Esophagus squamous epithelium (tissue), 5 donors: ENCODE data around the gene NIPBL. TPM values are rescaled to one million over a fixed set of nuclear protein-coding genes. Genes with fewer than 3 reads are reported as not detected.

Source experiments
- DNase-seq: peaks from one replicate; lab custom pipeline; 2025; lab: John Stamatoyannopoulos, UW
- H3K27ac ChIP-seq, 4 donors: fragments of 200-600 bp; sonication (generic); one replicate each; pipeline ENCODE4 v1.5.1; 2016 to 2019; ENCODE audit warnings: mild to moderate bottlenecking in 1 of 4
- H3K27me3 ChIP-seq, 4 donors: fragments of 200-600 bp; sonication (generic); 1 replicate in 3 of 4; 2 replicates in 1 of 4; pipeline versions ENCODE4 v1.5.1 to v1.6.0; 2017 to 2021; ENCODE audit warnings: antibody characterized with exemption in 1 of 4
- H3K36me3 ChIP-seq, 3 donors: fragments of 200-600 bp; sonication (generic); one replicate each; pipeline ENCODE4 v1.5.1; 2016 to 2019
- H3K4me1 ChIP-seq, 3 donors: fragments of 200-600 bp; sonication (generic); one replicate each; pipeline ENCODE4 v1.5.1; 2017 to 2019
- H3K4me3 ChIP-seq, 4 donors: fragments of 200-600 bp; sonication (generic); 1 replicate in 3 of 4; 2 replicates in 1 of 4; pipeline ENCODE4 v1.5.1; 2016 to 2019; ENCODE audit warnings: mild to moderate bottlenecking in 2 of 4, moderate library complexity in 1 of 4
- H3K9me3 ChIP-seq, 3 donors: fragments of 200-600 bp; sonication (generic); one replicate each; pipeline ENCODE4 v1.5.1; 2016 to 2019
- CTCF ChIP-seq, 6 experiments: fragments of 450-650 bp in 4 of 6; fragments of 200-600 bp in 2 of 6; sonication (generic) in 2 of 6; IDR thresholded peaks; one replicate each; pipeline ENCODE4 v1.5.1; 2016 to 2019; ENCODE audit warnings: antibody characterized with exemption in 6 of 6, mild to moderate bottlenecking in 4 of 6, moderate library complexity in 4 of 6
- POLR2A ChIP-seq, 4 donors: fragments of 450-650 bp; IDR thresholded peaks; one replicate each; pipeline ENCODE4 v1.6.1; 2017; ENCODE audit warnings: antibody characterized with exemption in 4 of 4, mild to moderate bottlenecking in 4 of 4, moderate library complexity in 3 of 4
- WGBS, 2 donors: methylation state at CpG; one replicate each; pipeline ENCODE4 v1.1.5; 2018; 5-methylcytosine and 5-hydroxymethylcytosine counted together
- intact Hi-C: fragments of 100-400 bp; cut with DNase I; formaldehyde crosslinking; loops from one replicate; pipeline ENCODE4 v1.15.0; 2022
- total RNA-seq, 4 donors: library from RNA; depleted of rRNA; stranded (reverse); fragments of >200 nt; gene quantifications; one replicate each; pipeline ENCODE4 v1.1.0, GENCODE V29; 2016
- donor health status: DM: yes; HTN: yes; CAD: no.

NIPBL gene
- total RNA-seq, 4 donors from 2014 or later: 19.4 to 50.0 (median 31.3) TPM

GRCh38 chr5:37112383-37112991 is 235.9 kb downstream of the NIPBL start:
- intact Hi-C loops: no loop called here
- H3K4me1 ChIP-seq: no peaks in the 10 kb centered on the region
- TF ChIP-seq CTCF (IDR thresholded peaks at IDR 0.05): no peak
- no peak for TF ChIP-seq POLR2A (IDR thresholded peaks at IDR 0.05)
- H3K4me3 ChIP-seq: no peak overlapping the region
- no peaks in the 10 kb centered on the region for H3K27me3 ChIP-seq
- peaks cover 0 to 95% (median 0%) of the 10 kb centered on the region in 3 donors for H3K36me3 ChIP-seq
- H3K27ac ChIP-seq: no peak overlapping the region
- WGBS, 2 donors: 79 to 88% methylated on average over 3 of the region's 3 CpGs
- no peaks in the 10 kb centered on the region for H3K9me3 ChIP-seq
- DNase-seq: no peak
